GM12891 (cell line): ENCODE results near the gene NIPA2.

Experiments used
- POLR2A ChIP-seq: IDR thresholded peaks from 2 replicates; pipeline ENCODE4 v1.6.1; 2011; ENCODE audit warnings: low read depth, low read length, control low read depth
- TAF1 ChIP-seq: IDR thresholded peaks from 2 replicates; pipeline ENCODE4 v1.6.1; 2011; ENCODE audit warnings: low read depth, low read length, control low read depth

DNA sequence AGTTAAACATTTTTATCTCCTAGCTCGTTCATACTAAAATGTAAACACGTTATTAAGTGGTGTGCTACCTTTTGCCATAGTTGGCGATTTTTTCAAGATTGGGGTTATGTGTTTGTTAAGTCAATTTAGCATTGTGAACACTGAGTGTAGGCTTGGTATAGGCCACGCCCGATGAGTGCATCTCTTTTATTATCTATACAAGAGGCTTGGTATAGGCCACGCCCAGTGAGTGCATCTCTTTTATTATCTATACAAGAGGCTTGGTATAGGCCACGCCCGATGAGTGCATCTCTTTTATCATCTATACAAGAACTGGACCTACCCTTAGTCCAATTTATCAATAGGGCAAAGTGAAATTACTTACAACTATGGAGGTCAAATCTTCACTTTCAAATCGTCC is 70.4 kb downstream of the NIPA2 start:
- TF ChIP-seq POLR2A (no peak), TAF1 (no peak)
